COLO829 (cell line): ENCODE measurements around the gene AQP12A.

Experiments
- DNase-seq: peaks from one replicate; pipeline ENCODE4 v3.0.0; 2012; ENCODE audit warnings: low spot score

Gene AQP12A

DNA sequence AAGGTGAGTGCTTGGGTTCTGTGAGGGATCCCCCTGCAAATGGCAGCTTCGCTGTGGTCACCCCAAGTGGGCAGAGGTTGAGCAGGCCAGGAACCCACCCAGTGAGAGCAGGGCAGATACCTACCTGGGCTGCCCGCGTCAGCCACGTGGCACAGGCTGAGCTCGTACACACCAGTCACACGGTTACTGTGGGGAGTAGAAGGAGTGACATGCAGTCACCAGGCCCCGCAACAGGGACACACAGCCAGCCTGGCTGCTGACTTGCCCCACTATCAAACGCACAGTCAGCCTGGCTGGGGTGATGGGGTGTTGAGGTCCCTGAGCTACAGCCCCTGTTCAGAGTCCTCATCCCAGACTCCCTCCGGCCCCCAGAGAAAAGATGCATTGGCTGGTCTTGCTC lies 32.2 kb downstream of the AQP12A start:
- no peak for DNase-seq

DNA sequence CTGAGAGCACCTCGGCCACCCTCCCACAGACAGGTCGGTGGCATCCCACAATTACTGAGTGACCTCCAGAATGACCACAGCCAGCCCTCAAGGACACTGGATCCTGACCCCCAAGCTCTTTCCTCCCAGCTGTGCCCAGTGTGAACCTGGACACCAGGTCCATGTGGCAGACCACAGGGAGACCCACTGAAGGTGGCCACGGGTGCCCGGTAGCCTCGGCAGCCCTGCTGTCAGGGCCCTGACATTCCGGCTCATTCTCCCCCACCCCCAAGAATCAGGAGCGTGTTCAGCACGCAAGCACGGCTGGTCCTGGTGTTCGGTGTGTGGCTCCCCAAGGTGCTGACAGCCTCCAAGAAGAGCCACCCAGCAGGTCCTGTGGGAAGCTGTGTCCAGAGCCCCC lies 32.8 kb downstream of the AQP12A start:
- DNase-seq: no peak

DNA sequence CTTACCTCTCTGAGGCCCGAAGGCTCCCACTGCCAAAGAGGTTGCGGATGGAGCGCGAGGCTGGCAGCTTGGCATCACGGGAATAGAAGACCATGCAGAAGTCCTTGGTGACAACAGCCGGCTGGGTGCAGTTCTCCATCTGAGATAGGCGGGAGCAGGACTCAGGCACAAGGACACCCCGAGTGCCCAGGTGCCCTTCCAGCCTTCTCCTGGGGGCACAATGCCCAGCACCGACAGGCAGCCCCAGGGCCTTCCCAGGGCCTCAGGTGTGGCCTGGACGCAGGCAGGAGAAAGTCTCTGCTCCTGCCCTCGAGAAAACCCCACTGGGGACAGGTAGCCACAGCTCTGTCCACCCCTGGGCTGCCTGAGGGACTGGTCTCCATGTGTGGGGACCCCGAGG lies 33.6 kb downstream of the AQP12A start:
- DNase-seq: no peak

DNA sequence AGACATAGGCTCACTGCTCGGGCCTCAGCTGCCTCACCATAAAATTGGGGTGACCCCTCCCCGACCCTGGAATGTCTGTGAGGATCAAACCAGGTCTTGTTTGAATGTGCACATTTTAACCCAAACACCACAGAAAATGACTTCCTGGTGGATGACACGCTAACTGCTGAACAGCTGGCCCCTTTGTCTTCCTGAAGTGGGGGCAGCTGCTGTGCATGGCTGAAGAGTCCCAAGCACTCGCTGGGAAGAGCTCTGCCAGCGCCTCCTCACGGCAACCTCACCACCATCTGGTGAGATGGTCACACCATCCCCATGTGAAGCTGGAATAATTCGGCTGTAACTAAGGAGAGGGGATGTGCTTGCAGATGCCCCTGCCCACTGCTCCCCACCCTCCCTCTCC lies 34.0 kb downstream of the AQP12A start:
- no peak for DNase-seq

DNA sequence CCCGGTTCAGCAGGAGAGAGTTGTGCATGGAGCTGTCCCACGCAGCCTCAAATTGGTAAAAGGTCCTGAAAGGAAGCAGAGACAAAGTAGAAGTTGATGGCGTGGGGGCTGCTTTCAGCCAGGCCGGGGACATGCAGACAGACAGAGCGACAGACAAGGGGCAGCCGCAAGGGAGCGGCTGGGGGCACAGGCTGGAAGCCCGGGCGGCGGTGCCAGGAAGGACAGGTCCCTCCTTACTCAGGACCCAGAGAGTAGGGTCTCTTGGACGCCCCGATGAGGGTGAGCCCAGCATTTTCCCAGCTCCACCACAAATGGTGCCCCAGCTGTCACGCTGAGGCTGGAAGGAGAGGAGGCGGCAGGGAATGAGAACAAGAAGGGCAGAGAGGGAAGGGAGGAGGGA lies 35.2 kb downstream of the AQP12A start:
- DNase-seq: no peak

DNA sequence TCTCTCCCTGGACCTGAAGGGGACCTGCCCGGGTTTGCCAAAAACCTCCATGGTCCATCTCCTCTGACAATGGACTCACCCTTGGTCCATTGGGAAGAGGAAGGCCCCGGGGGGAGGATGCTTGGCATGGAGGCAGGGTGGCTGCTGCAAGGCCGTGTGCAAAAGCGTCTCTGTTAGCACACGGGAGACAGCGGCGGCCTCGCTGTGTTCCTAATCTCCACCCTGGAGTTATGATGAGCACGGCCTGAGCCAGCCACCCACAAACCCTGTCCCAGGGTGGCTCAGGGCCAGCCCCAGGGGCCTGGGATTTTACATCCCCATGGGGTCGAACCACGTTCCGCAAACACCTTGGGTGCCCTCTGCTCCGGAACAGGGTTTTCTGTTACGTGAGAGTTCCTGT lies 35.8 kb downstream of the AQP12A start:
- no peak for DNase-seq

DNA sequence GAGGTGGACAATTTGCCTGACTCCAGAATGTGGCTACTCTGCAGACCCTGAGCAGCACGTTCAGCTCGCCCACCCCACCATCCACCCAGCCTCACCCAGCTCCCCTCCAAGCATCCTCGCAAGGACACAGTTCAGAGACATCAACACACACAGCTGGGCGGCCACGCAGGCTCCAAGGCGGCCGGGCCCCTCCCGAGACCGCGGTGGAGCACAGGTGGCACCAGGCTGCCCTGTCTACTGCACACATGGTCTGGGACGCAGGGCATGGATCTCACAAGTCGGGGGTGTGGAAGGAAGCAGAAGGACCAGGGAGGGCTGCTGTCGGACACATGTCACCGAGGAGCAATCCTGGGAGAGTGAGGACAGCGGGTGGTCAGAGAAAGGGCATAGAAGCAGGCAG lies 36.2 kb downstream of the AQP12A start:
- no peak for DNase-seq

DNA sequence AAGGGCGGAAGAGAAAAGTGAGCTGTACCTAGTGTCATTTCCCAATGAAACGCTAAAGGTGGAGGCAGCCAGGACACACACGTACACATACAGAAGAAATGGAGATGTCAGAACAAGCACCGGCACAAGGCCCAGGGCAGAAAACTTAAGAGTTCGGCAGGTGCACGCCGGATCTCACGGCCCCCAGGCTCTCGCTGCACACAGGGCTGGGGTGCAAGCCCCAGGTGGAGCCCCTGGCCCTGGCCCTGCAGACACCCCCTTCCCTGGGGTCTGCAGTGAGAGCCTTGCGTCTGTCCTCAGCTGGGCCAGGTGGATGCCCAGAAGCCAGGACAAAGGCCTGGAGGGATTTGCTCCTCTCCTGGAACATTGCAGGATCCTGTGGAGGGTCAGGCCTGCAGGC lies 36.7 kb downstream of the AQP12A start:
- no peak for DNase-seq

DNA sequence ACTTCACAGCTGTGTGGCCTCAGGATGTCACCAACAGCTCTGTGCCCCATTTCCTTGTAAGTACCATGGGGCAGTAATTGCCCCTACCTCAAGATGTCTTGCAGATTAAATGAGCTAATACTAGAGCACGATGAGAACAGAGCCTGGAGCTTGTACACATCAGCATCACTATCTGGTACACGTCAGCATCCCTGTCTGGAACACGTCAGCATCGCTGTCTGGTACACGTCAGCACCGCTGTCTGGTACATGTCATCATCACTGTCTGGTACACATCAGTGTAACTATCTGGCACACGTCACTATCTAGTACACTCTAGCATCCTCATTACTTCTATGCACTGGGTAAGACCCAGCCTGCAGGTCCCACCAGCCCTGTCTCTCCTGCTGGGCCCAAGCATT lies 37.2 kb downstream of the AQP12A start:
- DNase-seq: no peak

DNA sequence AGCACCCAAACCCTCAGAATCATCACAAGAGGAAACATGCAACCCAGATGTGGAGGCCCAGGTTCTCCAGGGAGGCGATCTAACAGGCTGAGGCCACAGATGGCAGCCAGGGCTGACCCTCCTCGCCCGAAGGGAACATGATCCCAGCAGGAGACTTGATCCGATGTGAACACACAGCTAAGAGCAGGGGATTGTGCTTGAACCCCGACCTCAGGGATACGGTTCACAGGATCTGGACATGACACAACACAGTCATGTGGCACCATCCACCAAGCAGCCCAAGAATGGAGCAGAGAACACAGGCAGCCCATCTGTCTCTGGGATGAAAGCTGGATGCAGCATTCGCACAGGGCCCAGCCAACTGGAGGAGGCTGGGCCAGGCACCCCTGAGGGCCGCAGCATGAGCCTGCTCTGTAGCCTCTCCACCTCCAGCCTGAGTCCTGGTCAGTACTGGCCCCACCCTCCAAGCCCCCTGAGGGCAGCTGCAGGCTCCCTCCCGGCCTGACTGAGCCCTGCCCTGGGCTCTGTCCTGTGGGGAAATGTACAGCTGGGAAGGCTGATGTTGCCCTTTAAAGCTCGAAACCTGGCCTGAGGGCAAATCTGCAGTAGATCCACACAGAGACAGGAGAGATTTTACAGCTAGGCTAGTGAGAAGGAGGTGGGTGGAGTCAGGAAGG lies 39.0 kb downstream of the AQP12A start:
- no peak for DNase-seq

DNA sequence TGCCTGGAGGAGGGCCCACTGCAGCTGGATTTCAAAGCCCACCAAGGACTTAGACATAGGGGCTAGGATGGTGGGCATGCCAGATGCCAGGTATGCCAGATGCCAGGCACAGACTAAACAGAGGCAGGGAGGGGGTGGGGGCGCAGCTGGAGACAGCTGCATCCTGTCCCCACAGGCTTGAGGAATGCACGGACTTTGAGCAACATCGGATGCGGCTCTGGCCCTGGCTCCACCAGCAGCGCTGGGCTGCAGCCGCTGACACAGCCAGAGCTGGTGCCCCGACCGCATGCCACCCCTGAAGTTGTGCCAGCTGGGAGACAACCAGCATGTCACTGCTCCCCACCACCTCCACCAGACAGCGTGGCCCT lies 39.5 kb downstream of the AQP12A start:
- DNase-seq: no peak

DNA sequence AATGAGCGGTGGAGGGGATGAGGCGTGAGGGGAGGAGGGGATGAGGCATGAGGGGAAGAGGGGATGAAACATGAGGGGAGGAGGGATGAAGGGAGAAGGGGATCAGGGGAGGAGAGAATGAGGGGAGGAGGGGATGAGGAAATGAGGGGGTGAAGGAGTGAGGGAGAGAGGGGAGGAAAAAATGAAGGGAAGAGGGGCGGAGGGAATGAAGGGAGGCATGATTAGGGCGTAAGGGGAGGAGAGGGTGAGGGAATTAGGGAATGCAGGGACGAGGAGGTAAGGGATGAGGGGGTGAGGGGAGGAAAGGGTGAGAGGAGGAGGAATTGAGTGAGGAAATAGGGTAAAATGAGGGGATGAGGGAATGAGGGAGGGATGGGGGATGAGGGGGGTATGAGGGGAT lies 40.5 kb downstream of the AQP12A start:
- DNase-seq: no peak

DNA sequence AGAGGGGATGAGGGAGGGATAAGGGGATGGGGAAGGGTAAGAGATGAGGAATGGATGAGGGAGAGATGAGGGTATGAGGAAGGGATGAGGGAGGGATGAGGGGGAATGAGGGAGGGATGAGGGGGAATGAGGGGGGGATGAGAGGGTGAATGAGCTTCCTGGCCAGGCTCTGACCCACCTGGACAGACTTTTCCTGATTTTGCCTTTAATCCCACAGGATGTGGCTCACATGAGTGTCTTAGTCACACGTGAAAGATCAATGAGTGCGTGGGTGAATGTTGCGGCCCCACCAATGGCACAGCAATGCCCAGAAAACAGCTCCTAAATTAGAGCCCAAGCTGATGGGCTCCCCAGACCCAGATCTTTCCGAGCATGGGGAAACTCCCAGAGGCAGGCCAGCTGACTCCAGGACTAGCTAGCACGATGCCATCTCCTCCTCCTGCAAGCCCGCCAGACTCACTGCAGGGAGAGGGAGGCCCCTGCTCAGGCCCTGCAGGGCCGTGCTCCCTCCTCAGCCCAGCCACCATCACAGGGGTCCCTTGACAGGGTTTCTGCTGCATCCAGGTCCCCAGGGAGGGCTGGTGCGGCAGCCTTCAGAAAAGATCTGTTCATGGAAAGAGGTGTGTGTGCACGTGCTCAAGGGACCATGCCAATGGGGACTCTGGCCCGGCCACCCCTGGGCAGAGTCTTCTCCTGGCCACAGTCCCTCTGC lies 41.4 kb downstream of the AQP12A start:
- no peak for DNase-seq

DNA sequence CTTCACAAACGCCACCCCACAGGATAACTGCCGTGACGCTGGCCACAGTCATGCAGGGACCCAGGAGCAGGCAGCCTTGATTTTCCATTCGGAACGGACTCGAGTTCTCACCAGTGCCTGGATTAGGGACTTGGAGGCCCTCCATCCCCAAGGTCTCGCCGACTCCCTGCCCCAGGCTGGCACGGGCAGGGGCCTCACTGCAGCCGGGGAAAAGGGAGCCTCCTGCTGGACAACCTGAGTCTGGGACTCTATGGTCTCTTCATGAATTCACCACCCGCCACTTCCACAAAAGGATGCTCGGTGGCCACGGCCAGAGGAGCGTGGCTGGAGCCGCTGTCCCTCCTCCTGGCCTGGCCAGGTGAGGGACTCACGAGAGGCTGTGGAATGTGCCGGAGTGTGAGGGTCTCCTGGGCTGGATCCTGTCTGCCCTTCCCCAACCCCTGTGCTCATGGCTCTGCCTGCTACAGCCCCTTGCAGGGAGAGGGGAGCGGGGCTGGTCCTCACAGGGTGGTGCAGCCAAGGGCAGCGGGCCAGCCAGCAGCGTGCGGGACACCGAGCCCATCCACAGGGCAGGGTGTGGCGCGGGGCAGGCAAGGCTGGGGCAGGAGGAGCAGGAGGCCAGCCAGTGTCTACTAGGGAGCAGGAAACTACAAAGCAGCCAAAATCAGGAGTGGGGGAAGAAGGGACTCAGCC lies 42.3 kb downstream of the AQP12A start:
- DNase-seq: no peak

DNA sequence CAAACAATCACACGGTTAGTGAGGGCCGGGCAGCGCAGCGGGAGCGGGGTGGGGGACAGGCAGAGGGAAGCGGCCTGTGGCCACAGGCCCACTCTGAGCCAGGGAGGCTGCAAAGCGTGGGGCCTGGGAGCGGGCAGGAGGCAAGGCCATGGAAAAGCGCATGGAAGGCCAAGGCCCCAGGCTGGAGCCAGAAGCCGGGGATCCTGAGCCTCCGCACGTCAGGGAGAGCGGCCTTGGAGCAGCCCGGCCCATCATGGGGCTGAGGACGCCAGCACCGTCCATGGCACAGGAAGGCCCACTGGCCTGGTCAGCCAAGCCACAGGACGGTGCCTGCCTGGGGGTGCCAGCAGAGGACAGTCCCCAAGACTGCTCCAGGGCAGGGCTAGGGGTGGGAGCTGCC lies 43.1 kb downstream of the AQP12A start:
- no peak for DNase-seq

DNA sequence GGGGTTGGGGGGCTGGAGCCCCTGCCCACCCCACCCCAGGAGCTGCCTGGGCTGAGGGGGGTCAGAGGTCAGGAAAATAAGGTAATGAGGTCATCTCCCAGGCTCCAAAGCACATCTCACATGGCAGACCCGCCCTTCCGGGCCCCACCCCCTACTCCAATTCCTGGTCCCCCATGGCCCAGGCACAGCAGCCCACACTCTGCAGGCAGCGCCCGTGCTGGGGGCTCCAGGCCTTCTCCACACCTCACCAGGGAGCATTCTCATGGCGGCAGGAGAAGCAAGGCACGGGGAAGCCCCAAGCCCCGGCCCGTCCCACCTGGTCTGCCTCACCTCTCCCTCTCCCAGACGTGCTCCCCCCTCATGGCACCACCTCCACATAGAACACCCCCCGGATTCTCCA lies 43.8 kb downstream of the AQP12A start:
- DNase-seq: no peak

DNA sequence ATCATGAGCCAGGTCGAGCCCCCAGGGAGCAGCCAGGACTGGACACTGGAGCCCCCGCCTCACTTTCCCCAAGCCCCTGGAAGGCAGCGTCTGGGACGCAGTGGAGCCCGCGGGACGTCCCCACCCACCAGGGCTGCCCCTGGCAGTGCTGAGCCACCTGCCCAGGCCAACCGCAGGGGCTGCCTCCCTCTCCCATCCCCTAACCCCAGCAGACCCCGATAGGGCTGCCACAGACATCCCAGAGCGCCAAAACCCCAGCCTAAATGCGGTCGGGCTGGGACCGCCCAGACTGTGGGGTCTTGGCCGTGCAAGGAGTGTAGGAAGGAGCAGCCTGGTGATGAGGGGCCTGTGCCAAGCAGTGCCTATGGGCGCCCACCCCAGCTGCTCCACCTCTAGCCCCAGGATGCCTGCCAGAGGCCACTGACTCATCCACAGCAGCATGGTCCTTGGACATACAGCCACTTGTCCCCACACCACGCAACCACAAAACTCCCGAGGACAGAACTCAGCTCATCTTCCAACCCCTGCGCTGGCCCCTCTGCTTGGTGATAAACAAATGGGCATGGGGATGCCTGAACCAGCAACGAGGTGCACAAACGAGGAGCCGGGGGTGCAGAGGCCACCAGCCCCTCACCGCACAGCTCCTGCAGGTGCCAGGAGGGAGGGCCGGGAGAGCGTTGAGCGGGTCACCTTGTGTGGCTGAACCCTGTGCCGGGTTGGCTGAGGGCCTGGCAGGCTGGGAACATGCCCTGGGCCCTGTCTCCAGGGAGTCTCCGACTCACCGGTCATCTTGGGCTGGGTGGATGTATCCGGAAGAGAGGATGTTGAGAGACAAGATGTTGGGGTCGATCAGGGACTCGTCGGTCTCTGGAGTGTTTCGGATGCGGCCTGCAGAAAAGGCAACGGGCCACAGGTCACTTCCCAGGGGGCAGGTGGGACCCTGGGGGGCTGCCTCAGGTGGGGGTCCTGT lies 44.9 kb downstream of the AQP12A start:
- no peak for DNase-seq

DNA sequence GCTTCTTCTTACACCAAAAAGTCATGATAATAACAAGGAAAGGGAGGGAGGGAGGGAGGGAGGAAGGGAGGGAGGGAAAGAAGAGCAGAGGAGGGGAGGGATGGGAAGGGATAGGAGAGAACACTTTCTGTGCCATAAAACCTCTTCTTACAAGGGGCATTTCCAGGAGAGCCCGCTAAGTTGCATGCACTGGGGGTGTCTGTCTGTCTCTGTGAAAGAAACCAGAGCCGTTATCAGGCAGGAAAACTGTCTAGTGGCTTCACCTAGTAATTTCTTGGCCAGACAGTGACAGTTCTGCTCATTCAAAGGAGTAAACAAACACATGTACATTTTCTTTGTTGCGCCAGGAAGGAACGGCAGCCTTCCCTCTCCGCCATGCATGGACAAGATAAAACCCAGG lies 45.8 kb downstream of the AQP12A start:
- no peak for DNase-seq

DNA sequence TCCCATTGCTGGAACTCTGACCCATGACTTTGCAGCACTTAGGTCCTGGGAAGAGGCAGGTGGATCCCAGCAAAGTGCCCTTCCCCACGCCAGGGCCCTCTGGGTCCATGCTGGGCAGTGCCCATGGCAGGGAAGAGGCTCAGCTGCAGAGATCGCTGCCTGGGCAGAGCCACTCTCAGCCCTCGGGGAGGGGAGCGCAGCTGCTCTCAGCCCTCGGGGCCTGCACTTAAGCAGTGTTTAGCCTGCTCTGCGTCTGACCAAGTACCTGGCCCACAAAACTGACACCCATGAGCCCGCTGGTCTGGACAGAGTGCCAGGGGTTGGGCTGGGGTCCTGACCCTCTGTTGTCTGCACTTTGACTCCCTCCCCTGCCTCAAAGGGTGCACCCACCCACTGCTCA lies 46.3 kb downstream of the AQP12A start:
- no peak for DNase-seq

DNA sequence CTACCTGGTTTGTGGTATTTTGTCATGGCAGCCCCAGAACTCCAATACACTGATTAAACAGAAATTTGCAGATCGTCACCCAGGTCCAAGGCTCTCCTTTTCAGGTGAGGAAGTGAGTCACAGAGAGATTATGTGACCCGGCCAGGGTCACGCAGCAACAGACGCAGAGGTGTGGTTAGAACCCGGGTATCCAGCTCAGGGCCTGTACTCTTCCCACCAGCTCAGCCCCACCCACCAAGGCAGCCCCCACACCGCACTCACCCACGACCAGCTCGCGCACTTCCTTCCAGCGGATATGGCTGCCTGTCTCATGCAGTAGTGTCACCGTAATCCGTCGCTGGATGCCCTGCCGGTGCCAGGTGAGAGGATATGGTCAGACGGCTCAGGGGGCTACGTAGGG lies 48.1 kb downstream of the AQP12A start:
- no peak for DNase-seq

DNA sequence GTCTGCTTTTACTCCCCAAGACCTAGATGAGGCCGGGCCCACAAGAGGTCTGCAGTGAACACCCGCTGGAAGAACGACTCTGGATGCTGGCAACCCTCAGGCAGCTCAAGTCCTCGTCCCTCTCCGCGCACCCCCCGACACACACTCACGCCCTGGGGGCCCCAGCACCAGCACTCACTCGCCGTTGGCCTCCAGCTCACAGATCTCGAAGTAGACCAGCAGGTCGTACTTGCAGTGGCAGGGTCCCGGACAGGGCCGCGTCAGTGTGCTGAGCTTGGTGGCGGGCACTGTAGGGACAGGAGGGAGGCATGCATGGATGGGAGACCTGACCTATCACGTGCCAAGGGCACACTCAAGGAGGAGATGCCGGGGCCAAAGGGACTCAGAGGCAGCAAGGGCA lies 49.4 kb downstream of the AQP12A start:
- DNase-seq: no peak

DNA sequence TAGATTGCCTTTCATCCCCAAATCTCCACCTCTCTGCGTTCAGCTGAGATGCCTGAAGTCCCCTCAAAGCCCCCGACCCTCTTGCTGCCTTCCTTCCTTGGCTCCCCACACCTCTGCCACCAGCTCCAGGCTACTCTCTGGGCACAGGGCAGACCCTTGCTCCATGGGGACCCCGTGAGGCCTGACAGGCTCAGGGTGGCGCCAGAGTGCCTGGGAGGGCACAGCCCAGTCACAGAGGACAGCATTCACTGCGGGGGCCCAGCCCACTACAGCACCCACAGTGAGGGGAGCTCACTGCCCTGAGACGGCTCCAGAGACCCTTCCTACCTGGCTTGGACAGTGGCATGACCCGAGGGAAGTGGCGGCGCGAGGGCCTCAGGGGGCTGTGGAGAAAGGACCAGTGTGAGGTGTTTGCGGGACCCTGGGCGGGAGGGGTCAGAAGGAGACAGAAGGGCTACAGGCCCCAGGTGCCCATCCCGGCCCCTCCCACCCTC lies 51.0 kb downstream of the AQP12A start:
- no peak for DNase-seq
